Measurements from ENCODE around the gene ABRACL. TPM values are rescaled to one million over a fixed set of nuclear protein-coding genes. Genes with fewer than 3 reads are reported as not detected.

Gene ABRACL
- total RNA-seq, 6 experiments from 2014 or later = 22.5 to 52.0 (median 39.6) TPM

DNA sequence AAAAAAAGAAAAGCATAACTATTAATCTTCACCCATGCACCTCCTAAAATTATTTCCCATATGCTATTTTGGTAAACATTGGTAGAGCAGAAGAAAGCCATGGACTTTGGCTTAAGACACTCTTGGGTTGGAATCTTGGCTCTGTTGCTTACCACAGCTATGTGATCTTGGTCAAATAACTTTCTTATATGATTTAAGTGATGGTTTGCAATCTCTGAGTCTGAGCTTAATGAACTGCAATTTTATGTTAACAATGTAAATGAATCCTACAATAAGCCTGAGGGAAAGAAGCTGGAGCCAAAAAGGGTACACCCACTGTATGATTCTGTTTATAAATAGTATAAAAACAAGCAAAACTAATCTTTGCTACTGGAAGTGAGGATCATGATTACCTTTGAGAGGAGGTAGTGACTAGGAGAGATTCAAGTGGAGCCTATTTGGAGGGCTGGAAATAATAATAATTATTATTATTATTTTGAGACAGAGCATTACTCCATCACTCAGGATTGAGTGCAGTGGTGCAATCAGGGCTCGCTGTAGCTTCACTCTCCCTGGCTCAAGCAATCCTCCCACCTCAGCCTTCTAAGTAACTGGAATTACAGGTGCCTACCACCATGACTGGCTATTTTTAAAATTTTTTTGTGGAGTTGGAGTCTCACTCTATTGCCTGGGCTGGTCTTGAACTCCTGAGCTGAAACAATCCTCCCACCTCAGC, 34.5 kb downstream of the ABRACL start:
- TF ChIP-seq POLR2A (IDR thresholded peaks at IDR 0.05) = no peak
- TF ChIP-seq, protein P1, sequence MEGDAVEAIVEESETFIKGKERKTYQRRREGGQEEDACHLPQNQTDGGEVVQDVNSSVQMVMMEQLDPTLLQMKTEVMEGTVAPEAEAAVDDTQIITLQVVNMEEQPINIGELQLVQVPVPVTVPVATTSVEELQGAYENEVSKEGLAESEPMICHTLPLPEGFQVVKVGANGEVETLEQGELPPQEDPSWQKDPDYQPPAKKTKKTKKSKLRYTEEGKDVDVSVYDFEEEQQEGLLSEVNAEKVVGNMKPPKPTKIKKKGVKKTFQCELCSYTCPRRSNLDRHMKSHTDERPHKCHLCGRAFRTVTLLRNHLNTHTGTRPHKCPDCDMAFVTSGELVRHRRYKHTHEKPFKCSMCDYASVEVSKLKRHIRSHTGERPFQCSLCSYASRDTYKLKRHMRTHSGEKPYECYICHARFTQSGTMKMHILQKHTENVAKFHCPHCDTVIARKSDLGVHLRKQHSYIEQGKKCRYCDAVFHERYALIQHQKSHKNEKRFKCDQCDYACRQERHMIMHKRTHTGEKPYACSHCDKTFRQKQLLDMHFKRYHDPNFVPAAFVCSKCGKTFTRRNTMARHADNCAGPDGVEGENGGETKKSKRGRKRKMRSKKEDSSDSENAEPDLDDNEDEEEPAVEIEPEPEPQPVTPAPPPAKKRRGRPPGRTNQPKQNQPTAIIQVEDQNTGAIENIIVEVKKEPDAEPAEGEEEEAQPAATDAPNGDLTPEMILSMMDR (IDR thresholded peaks at IDR 0.05) = no peak
- H3K27ac ChIP-seq = no peak overlapping the region
- 43% methylated on average over 1 of the region's 1 CpG for WGBS (ENCODE audit: insufficient coverage, low coverage, low lambda C conversion rate, missing lambda C conversion rate)
- intact Hi-C loops (cut with DNase I) = no loop called here
- H3K36me3 ChIP-seq = no peaks in the 10 kb centered on the region
- H3K4me1 ChIP-seq = no peaks in the 10 kb centered on the region
- H3K9me3 ChIP-seq = no peaks in the 10 kb centered on the region
- ATAC-seq (no peak), DNase-seq (no peak)
- H3K4me3 ChIP-seq = no peak overlapping the region
- no peaks in the 10 kb centered on the region for H3K27me3 ChIP-seq

- ATAC-seq (no peak), DNase-seq (no peak)
- Histone ChIP-seq H3K9me3 (no peaks in the 10 kb centered on the region), H3K4me1 (no peaks in the 10 kb centered on the region), H3K27me3 (no peaks in the 10 kb centered on the region), H3K4me3 (no peak overlapping the region), H3K27ac (no peak overlapping the region), H3K36me3 (no peaks in the 10 kb centered on the region)
- TF ChIP-seq POLR2A (IDR thresholded peaks at IDR 0.05) = no peak
- TF ChIP-seq, protein P1 (IDR thresholded peaks at IDR 0.05) = no peak
- intact Hi-C loops (cut with DNase I) = no loop called here
- 70% methylated on average over 7 of the region's 7 CpGs for WGBS (ENCODE audit: insufficient coverage, low coverage, low lambda C conversion rate, missing lambda C conversion rate)
Measured at GRCh38 chr6:139064981-139065665, 36.6 kb downstream of the ABRACL start.

GRCh38 chr6:139066080-139066479, 37.5 kb downstream of the ABRACL start:
- no peak for TF ChIP-seq POLR2A (IDR thresholded peaks at IDR 0.05)
- TF ChIP-seq, protein P1 (IDR thresholded peaks at IDR 0.05) = no peak
- no peak for DNase-seq
- ATAC-seq = no peak
- 76% methylated on average over 2 of the region's 2 CpGs for WGBS (ENCODE audit: insufficient coverage, low coverage, low lambda C conversion rate, missing lambda C conversion rate)
- no peaks in the 10 kb centered on the region for H3K27me3 ChIP-seq
- H3K27ac ChIP-seq = no peak overlapping the region
- intact Hi-C loops (cut with DNase I) = no loop called here
- H3K36me3 ChIP-seq = no peaks in the 10 kb centered on the region
- H3K4me3 ChIP-seq = no peak overlapping the region
- H3K4me1 ChIP-seq = no peaks in the 10 kb centered on the region
- no peaks in the 10 kb centered on the region for H3K9me3 ChIP-seq

DNA sequence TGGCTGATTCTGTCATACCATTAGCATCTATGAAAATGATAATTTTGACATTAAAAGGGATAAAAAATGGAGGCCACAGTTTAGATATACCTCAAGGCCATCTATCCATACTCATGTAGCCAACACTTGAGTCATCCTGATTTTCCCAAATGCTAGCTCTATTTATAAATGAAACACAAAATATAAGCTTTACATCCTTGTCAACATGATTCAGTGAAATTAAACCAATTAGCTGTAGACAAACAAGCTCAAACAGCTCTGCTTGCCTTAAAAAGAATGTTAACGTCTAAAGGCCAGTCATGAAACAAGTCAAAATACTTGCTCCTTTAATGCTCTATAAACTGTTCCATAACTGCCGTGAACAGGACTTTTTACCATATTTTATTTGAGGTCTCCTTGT, 40.3 kb downstream of the ABRACL start:
- Histone ChIP-seq H3K4me3 (no peak overlapping the region), H3K36me3 (no peaks in the 10 kb centered on the region), H3K27ac (no peak overlapping the region), H3K4me1 (no peaks in the 10 kb centered on the region), H3K27me3 (no peaks in the 10 kb centered on the region), H3K9me3 (no peaks in the 10 kb centered on the region)
- DNase-seq (no peak), ATAC-seq (no peak)
- WGBS (ENCODE audit: insufficient coverage, low coverage, low lambda C conversion rate, missing lambda C conversion rate) = 63% methylated on average over 2 of the region's 2 CpGs
- intact Hi-C loops (cut with DNase I) = no loop called here
- TF ChIP-seq POLR2A (IDR thresholded peaks at IDR 0.05) = no peak
- TF ChIP-seq, protein P1 (IDR thresholded peaks at IDR 0.05) = no peak

Data from right lobe of liver (tissue), 6 donors.